Upper lobe of left lung (tissue), 6 donors: Measurements from ENCODE around the gene ALG1L2. TPM values are rescaled to one million over a fixed set of nuclear protein-coding genes. Genes with fewer than 3 reads are reported as not detected.
A peak's percentile ranks its signal among the peaks of the same experiment; 100 is the strongest.
"Not testable (repeated sequence)": the region's sequence is repeated elsewhere in the genome, so short reads cannot be mapped to it uniquely, and the experiment has no call there.

Source experiments
- ATAC-seq, 2 donors: fragments of 200-7000 bp; cut with Tn5 transposase; one replicate each; pipeline ENCODE4 v1.9.1; 2022; ENCODE audit warnings: mild to moderate bottlenecking in 2 of 2, moderate library complexity in 2 of 2; ENCODE audit not compliant: low FRiP score in 2 of 2
- DNase-seq, 2 donors: peaks; one replicate each; pipeline ENCODE4 v3.0.0-alpha.2; 2019 to 2020
- H3K27ac ChIP-seq, 4 donors: fragments of 200-600 bp; sonication (generic); one replicate each; pipeline ENCODE4 v1.5.1; 2016 to 2019
- H3K27me3 ChIP-seq, 4 donors: fragments of 200-600 bp; sonication (generic); one replicate each; pipeline ENCODE4 v1.5.1; 2017 to 2019
- H3K36me3 ChIP-seq, 4 donors: fragments of 200-600 bp; sonication (generic); one replicate each; pipeline ENCODE4 v1.5.1; 2016 to 2019
- H3K4me1 ChIP-seq, 4 donors: fragments of 200-600 bp; sonication (generic); one replicate each; pipeline ENCODE4 v1.5.1; 2018 to 2019
- H3K4me3 ChIP-seq, 4 donors: fragments of 200-600 bp; sonication (generic); one replicate each; pipeline ENCODE4 v1.5.1; 2017 to 2019; ENCODE audit warnings: mild to moderate bottlenecking in 2 of 4, moderate library complexity in 1 of 4
- H3K9me3 ChIP-seq, 4 donors: fragments of 200-600 bp; sonication (generic); one replicate each; pipeline ENCODE4 v1.5.1; 2018 to 2019
- CTCF ChIP-seq, 6 experiments: fragments of 450-650 bp in 4 of 6; fragments of 200-600 bp in 2 of 6; sonication (generic) in 2 of 6; IDR thresholded peaks; one replicate each; pipeline ENCODE4 v1.5.1; 2016 to 2019; ENCODE audit warnings: antibody characterized with exemption in 6 of 6
- WGBS, 2 donors: methylation state at CpG; one replicate each; pipeline ENCODE4 v1.1.5; 2017 to 2018; 5-methylcytosine and 5-hydroxymethylcytosine counted together
- total RNA-seq, 6 donors: library from RNA; depleted of rRNA in 4 of 6; stranded (reverse); fragments of >200 nt in 4 of 6; gene quantifications; one replicate each; pipeline versions ENCODE4 v1.1.0 to v1.2.1, GENCODE V29; 2016 to 2021
- donor health status: DM: no; HTN: no; CAD: no; lungs with moderate emphysema.
- donor health status: DM: no; HTN: yes; CAD: no; lungs with severe emphysema.

The ALG1L2 gene
- total RNA-seq, 6 donors from 2014 or later: 0.83 to 2.1 (median 1.3) TPM; not detected in 3

- 84 to 97% methylated on average over 7 to 8 of the region's 8 CpGs for WGBS, 2 donors
- DNase-seq: peak in 1 of 2 donors; percentile 35
Observed at GRCh38 chr3:130097096-130097495, 15.5 kb downstream of the ALG1L2 start.

GRCh38 chr3:130097690-130098638 lies 16.3 kb downstream of the ALG1L2 start:
- WGBS, 2 donors: 45 to 55% methylated on average over 14 to 16 of the region's 16 CpGs
- DNase-seq: peak in 1 of 2 donors; percentile 35
- not testable (repeated sequence) for H3K36me3 ChIP-seq, ATAC-seq, H3K9me3 ChIP-seq, H3K27me3 ChIP-seq, H3K4me3 ChIP-seq, H3K27ac ChIP-seq
- peaks cover 2 to 15% (median 11%) of the 10 kb centered on the region in 4 donors for H3K4me1 ChIP-seq
- peak in 4 of 6 experiments; percentile 33 to 65 (median 52) for TF ChIP-seq CTCF (IDR thresholded peaks at IDR 0.05)

More at GRCh38 chr3:130097096-130097495, 15.5 kb downstream of the ALG1L2 start:
- ATAC-seq, H3K27me3 ChIP-seq, H3K36me3 ChIP-seq, H3K9me3 ChIP-seq, H3K4me3 ChIP-seq, H3K27ac ChIP-seq: not testable (repeated sequence)
- peaks cover 2 to 15% (median 11%) of the 10 kb centered on the region in 4 donors for H3K4me1 ChIP-seq

- DNase-seq, H3K36me3 ChIP-seq, H3K9me3 ChIP-seq, H3K27ac ChIP-seq, H3K4me3 ChIP-seq, ATAC-seq, H3K27me3 ChIP-seq: not testable (repeated sequence)
- H3K4me1 ChIP-seq: peaks cover 2 to 12% (median 10%) of the 10 kb centered on the region in 4 donors
- WGBS, 2 donors: 61 to 74% methylated on average over 17 to 19 of the region's 19 CpGs
Observed at GRCh38 chr3:130098639-130099385, 17.2 kb downstream of the ALG1L2 start.

- peak in 1 of 2 donors; percentile 82 for DNase-seq
- not testable (repeated sequence) for H3K4me1 ChIP-seq, H3K4me3 ChIP-seq, H3K27me3 ChIP-seq, H3K9me3 ChIP-seq, H3K27ac ChIP-seq, ATAC-seq, H3K36me3 ChIP-seq
- 93 to 95% methylated on average over 2 to 12 of the region's 19 CpGs for WGBS, 2 donors
Observed at GRCh38 chr3:130102545-130102944, 20.9 kb downstream of the ALG1L2 start.

- H3K27me3 ChIP-seq, DNase-seq, H3K27ac ChIP-seq, H3K4me1 ChIP-seq, H3K9me3 ChIP-seq, H3K4me3 ChIP-seq, ATAC-seq, H3K36me3 ChIP-seq: not testable (repeated sequence)
- WGBS, 2 donors: 73 to 86% methylated on average over 11 to 14 of the region's 14 CpGs
Observed at GRCh38 chr3:130104191-130104590, 22.6 kb downstream of the ALG1L2 start.

- not testable (repeated sequence) for H3K4me3 ChIP-seq
Observed at GRCh38 chr3:130107333-130107995, 25.8 kb downstream of the ALG1L2 start.

GRCh38 chr3:130108836-130109585 lies 27.4 kb downstream of the ALG1L2 start:
- not testable (repeated sequence) for H3K27ac ChIP-seq, H3K27me3 ChIP-seq, ATAC-seq, H3K9me3 ChIP-seq, DNase-seq, H3K36me3 ChIP-seq, H3K4me3 ChIP-seq
- 91 to 97% methylated on average over 10 to 16 of the region's 16 CpGs for WGBS, 2 donors
- peaks cover 0 to 15% (median 11%) of the 10 kb centered on the region in 4 donors for H3K4me1 ChIP-seq

More at GRCh38 chr3:130107333-130107995, 25.8 kb downstream of the ALG1L2 start:
- WGBS, 2 donors: 63 to 75% methylated on average over 11 to 12 of the region's 13 CpGs
- not testable (repeated sequence) for H3K36me3 ChIP-seq, ATAC-seq, DNase-seq, H3K9me3 ChIP-seq, H3K4me1 ChIP-seq, H3K27ac ChIP-seq, H3K27me3 ChIP-seq

GRCh38 chr3:130110386-130111169 lies 28.9 kb downstream of the ALG1L2 start:
- not testable (repeated sequence) for DNase-seq, ATAC-seq, H3K27me3 ChIP-seq, H3K36me3 ChIP-seq, H3K9me3 ChIP-seq
- H3K4me1 ChIP-seq: peaks cover 0 to 15% (median 11%) of the 10 kb centered on the region in 4 donors
- peak overlapping the region; percentile 82 to 96 (median 88) for H3K4me3 ChIP-seq
- 8 to 9% methylated on average over 12 to 13 of the region's 19 CpGs for WGBS, 2 donors
- peak overlapping the region; percentile 78 to 90 (median 84) for H3K27ac ChIP-seq
